Heart right ventricle (tissue), 16 donors: ENCODE results near the gene SLC25A21. TPM values are rescaled to one million over a fixed set of nuclear protein-coding genes. Genes with fewer than 3 reads are reported as not detected.

Source experiments
- ATAC-seq, 8 donors: fragments of 200-7000 bp; cut with Tn5 transposase; one replicate each; pipeline ENCODE4 v1.9.1; 2020; ENCODE audit warnings: mild to moderate bottlenecking in 8 of 8, moderate library complexity in 8 of 8, moderate number of reproducible peaks in 1 of 8
- DNase-seq, 2 donors: peaks; one replicate each; pipeline ENCODE4 v3.0.0-alpha.2; 2020
- H3K27ac ChIP-seq, 10 donors: fragments of 200-600 bp; sonication (generic) in 2 of 10; one replicate each; pipeline versions ENCODE4 v1.5.0 to v1.8.0; 2020 to 2022; ENCODE audit warnings: mild to moderate bottlenecking in 3 of 10
- H3K27me3 ChIP-seq, 7 donors: fragments of 200-600 bp; one replicate each; pipeline ENCODE4 v1.8.0; 2021 to 2022; ENCODE audit warnings: mild to moderate bottlenecking in 2 of 7
- H3K36me3 ChIP-seq, 9 donors: fragments of 200-600 bp; sonication (generic) in 1 of 9; one replicate each; pipeline versions ENCODE4 v1.5.0 to v1.8.0; 2020 to 2022; ENCODE audit warnings: mild to moderate bottlenecking in 2 of 9
- H3K4me1 ChIP-seq, 9 donors: fragments of 200-600 bp; sonication (generic) in 1 of 9; one replicate each; pipeline versions ENCODE4 v1.5.0 to v1.8.0; 2020 to 2022; ENCODE audit warnings: mild to moderate bottlenecking in 4 of 9
- H3K4me3 ChIP-seq, 10 donors: fragments of 200-600 bp; sonication (generic) in 2 of 10; one replicate each; pipeline versions ENCODE4 v1.5.0 to v1.8.0; 2020 to 2022; ENCODE audit warnings: mild to moderate bottlenecking in 7 of 10, moderate library complexity in 2 of 10
- H3K9me3 ChIP-seq, 11 donors: fragments of 200-600 bp in 10 of 11; sonication (generic) in 2 of 11; one replicate each; pipeline versions ENCODE4 v1.5.0 to v1.8.0; 2013 to 2022; ENCODE audit warnings: mild to moderate bottlenecking in 2 of 11, control low read depth in 1 of 11, moderate library complexity in 1 of 11
- WGBS, 2 donors: extraction: QIAGEN DNeasy Blood & Tissue Kit; methylation state at CpG; one replicate each; pipeline ENCODE4 v1.1.7; 2013; ENCODE audit warnings: inconsistent platforms in 1 of 2; 5-methylcytosine and 5-hydroxymethylcytosine counted together
- intact Hi-C, 10 donors: fragments of 100-400 bp; cut with DNase I; formaldehyde crosslinking; loops; one replicate each; pipeline versions ENCODE4 v1.11.1 to v1.14.2; 2022
- polyA plus RNA-seq, 2 donors: library from polyadenylated mRNA; stranded (reverse); fragments of 200-250 nt; gene quantifications; one replicate each; pipeline ENCODE4 v1.2.3, GENCODE V29; 2013
- total RNA-seq, 10 donors: library from RNA; stranded (reverse); fragmentation: NEBNext Ultra II Directional in 3 of 10; extraction: Animal tissue kit (Norgen Biotek cat#: 25700) in 3 of 10; gene quantifications; one replicate each; pipeline versions ENCODE4 v1.2.1 to v1.2.4, GENCODE V29; 2021 to 2023
- TF ChIP-seq, protein P1 (sequence below), 9 donors: fragments of 200-600 bp; sonication (generic) in 2 of 9; IDR thresholded peaks; one replicate each; pipeline versions ENCODE4 v1.5.0 to v1.8.0; 2021 to 2022; ENCODE audit warnings: antibody characterized with exemption in 9 of 9, mild to moderate bottlenecking in 5 of 9, moderate library complexity in 1 of 9
- donor health status: Arrhythmogenic right ventricular cardiomyopathy.
- donor health status: ischemic (EF 13 %, LVEDD 7.1; RV severe dilation, severe dysfunction).
- donor health status: healthy with polysubstance abuse.
- donor health status: DM: no; HTN: yes; CAD: no.
- donor health status: DM: no; HTN: no; CAD: no.
- donor health status: ischemic (EF 25% LVEDD 6.9; RV normal size, moderate dysfunction).
- donor health status: ischemic (EF 25% LVEDD 5.7; RV mildly dilated, moderate dysfunction).
- donor health status: healthy.
- donor health status: DM: yes; HTN: yes; CAD: no.
- donor health status: Ischemic cardiomyopathy.
- donor health status: ischemic (EF 35%, LVEDD 5.7; RV mildly dilated, moderate dysfunction).
- donor health status: nonischemic (EF 11% LVEDD 7.7; RV severe dilation, severe dysfunction).
- donor health status: DM: yes; HTN: yes; CAD: no.
- donor health status: PGD.
- donor health status: ischemic (EF 29% LVEDD 5.4; RV normal size, mild dysfunction).
- donor health status: nonischemic (EF 23%, LVEDD 6.1; RV moderate dilation, normal function).

SLC25A21 gene
- total and polyA plus RNA-seq, 12 donors = 0.08 to 1.3 (median 0.34) TPM

DNA sequence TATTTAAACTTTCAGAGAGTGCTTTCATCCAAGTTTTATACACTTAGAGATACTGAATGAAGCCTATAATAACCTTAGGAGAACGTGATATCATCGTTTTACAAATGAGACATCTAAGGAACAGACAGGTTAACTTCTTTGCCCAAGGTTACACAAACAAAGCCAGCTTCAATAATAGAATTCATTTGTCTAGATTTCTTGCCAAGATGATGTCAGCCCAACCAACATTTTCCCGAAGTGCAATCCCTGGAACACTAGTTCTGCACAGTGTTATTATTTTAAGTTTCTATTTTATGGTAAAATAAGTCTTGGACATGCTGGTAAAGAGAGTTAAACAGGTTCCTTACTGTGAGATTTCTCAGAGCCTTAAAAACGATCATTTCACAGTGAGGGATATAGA is 174.6 kb downstream of the SLC25A21 start:
- Histone ChIP-seq H3K4me3 (no peak overlapping the region), H3K27me3 (no peaks in the 10 kb centered on the region), H3K9me3 (no peaks in the 10 kb centered on the region), H3K36me3 (no peaks in the 10 kb centered on the region), H3K4me1 (no peaks in the 10 kb centered on the region), H3K27ac (no peak overlapping the region)
- WGBS, 2 donors = 29 to 37% methylated on average over 4 of the region's 4 CpGs
- TF ChIP-seq, protein P1, sequence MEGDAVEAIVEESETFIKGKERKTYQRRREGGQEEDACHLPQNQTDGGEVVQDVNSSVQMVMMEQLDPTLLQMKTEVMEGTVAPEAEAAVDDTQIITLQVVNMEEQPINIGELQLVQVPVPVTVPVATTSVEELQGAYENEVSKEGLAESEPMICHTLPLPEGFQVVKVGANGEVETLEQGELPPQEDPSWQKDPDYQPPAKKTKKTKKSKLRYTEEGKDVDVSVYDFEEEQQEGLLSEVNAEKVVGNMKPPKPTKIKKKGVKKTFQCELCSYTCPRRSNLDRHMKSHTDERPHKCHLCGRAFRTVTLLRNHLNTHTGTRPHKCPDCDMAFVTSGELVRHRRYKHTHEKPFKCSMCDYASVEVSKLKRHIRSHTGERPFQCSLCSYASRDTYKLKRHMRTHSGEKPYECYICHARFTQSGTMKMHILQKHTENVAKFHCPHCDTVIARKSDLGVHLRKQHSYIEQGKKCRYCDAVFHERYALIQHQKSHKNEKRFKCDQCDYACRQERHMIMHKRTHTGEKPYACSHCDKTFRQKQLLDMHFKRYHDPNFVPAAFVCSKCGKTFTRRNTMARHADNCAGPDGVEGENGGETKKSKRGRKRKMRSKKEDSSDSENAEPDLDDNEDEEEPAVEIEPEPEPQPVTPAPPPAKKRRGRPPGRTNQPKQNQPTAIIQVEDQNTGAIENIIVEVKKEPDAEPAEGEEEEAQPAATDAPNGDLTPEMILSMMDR (IDR thresholded peaks at IDR 0.05) = no peak
- DNase-seq = no peak
- ATAC-seq = no peak
- intact Hi-C loops = no loop called here

DNA sequence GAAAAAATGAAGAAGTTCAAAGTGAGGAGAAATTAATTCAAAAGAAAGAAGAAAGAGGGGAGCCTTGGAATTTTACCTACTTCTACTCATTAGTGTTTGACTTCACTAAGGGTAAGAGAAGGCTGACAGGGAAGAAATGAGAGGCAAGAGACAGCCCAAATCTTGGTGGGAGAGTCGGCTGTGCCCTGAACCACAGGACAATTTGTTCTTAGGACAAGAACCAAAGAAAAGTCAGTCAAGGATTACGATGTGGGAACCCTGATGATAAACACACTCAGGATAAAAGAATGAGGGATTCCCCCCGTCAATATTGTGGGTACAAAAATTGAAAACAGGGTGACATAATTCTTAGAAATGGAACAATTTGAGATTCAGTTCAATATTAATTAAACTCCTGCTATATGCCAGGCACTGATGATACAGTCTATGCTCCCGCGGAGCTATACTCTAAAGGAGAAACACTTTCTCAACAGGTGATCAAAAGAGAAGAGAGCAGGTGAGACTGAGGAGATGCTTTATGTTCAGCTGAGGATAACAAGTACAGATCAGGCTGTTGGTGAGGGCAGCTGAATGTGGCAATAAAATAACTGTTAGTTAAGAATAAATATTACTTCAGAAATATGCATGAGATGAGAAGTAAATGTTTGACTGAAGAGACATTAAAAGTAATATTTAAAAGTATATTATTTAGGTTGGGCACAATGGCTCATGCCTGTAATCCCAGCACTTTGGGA is 175.4 kb downstream of the SLC25A21 start:
- ATAC-seq (no peak), DNase-seq (no peak)
- Histone ChIP-seq H3K4me1 (no peaks in the 10 kb centered on the region), H3K27me3 (no peaks in the 10 kb centered on the region), H3K36me3 (no peaks in the 10 kb centered on the region), H3K27ac (no peak overlapping the region), H3K9me3 (no peaks in the 10 kb centered on the region), H3K4me3 (no peak overlapping the region)
- TF ChIP-seq, protein P1 (IDR thresholded peaks at IDR 0.05) = no peak
- intact Hi-C loops = no loop called here
- WGBS, 2 donors = 85 to 88% methylated on average over 5 of the region's 5 CpGs

DNA sequence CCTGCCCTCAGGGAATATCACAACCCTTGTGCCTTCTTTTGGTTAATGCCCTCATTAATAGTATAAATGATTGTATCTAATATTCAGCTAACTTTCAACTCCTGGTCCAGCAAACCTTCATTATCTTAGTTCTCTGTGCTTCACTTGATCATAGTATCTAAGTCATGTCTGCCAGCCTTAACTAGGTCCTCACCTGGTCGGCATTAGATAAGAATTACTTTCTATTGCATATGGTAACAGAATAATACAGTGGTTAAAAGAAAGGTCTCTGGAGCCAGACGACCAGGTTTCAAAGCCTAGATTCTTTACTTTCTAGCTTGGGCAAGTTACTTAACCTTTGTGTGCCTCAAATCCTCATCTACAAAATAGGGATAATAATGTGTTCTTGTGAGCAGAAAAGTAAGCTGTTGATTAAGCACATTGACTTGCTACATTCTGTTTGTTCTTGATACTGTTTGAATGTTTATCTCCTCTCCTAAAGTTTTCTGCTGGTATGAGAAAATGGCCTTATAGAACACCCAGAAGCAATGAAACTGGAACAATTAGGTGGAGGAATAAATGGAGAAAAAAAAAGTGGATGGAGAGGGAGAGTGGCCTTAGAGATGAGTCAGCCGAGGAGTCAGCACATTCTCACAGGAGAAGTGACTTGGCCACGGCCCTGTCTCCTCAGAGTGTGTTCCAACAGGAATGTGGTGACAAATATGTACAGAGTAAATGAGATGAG is 176.1 kb downstream of the SLC25A21 start:
- ATAC-seq (no peak), DNase-seq (no peak)
- 69 to 80% methylated on average over 4 of the region's 4 CpGs for WGBS, 2 donors
- Histone ChIP-seq H3K27ac (no peak overlapping the region), H3K4me1 (no peaks in the 10 kb centered on the region), H3K4me3 (no peak overlapping the region), H3K36me3 (no peaks in the 10 kb centered on the region), H3K9me3 (no peaks in the 10 kb centered on the region), H3K27me3 (no peaks in the 10 kb centered on the region)
- intact Hi-C loops = no loop called here
- TF ChIP-seq, protein P1 (IDR thresholded peaks at IDR 0.05) = no peak

DNA sequence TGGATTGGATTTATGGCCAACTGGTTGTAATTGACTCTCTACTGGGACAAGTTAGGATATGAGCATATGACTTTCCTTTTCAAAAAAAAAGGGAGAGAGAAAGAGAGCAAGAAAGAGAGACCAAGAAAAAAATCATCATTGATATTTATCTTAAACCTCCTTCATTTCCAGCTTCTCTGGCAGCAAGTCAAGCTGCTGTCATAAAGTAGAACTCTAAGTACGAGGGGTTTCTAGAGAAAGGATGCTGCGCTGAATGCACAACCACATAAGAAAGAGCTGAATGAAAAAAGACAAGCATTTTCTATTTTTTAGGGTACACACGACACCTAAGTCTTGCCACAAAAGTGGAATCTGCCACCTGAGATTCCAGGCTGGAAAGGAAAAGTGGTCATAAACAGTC is 182.6 kb downstream of the SLC25A21 start:
- H3K27ac ChIP-seq = no peak overlapping the region
- H3K4me3 ChIP-seq = no peak overlapping the region
- no peaks in the 10 kb centered on the region for H3K4me1 ChIP-seq
- WGBS, 2 donors = 84 to 86% methylated on average over 3 of the region's 3 CpGs
- no peak for ATAC-seq
- no peaks in the 10 kb centered on the region for H3K9me3 ChIP-seq
- intact Hi-C loops = loop anchor here in 1 of 10 donors (10.0 kb wide), 1 partner anchor 1865 kb away; no protein-coding TSS in a partner anchor
- no peaks in the 10 kb centered on the region for H3K27me3 ChIP-seq
- H3K36me3 ChIP-seq = no peaks in the 10 kb centered on the region
- TF ChIP-seq, protein P1 (IDR thresholded peaks at IDR 0.05) = no peak
- DNase-seq = no peak
